KMS-11 (cell line): ENCODE data around the gene ABHD6.

Experiments
- H2AFZ ChIP-seq: fragments of 200-600 bp; sonication (generic); 2 replicates; pipeline ENCODE4 v1.6.1; 2016; ENCODE audit warnings: antibody characterized with exemption, mixed run types, low read depth
- H3K27ac ChIP-seq: fragments of 200-600 bp; sonication (generic); 2 replicates; pipeline ENCODE4 v1.6.1; 2016; ENCODE audit warnings: mild to moderate bottlenecking, mixed run types
- H3K27me3 ChIP-seq: fragments of 200-600 bp; sonication (generic); 2 replicates; pipeline ENCODE4 v1.6.1; 2017; ENCODE audit warnings: mild to moderate bottlenecking, low read depth, mixed run types, moderate library complexity; ENCODE audit not compliant: insufficient read depth
- H3K36me3 ChIP-seq: fragments of 200-600 bp; sonication (generic); 2 replicates; pipeline ENCODE4 v1.6.1; 2017; ENCODE audit warnings: mild to moderate bottlenecking, mixed run types; ENCODE audit not compliant: insufficient read depth
- H3K4me1 ChIP-seq: fragments of 200-600 bp; sonication (generic); 2 replicates; pipeline ENCODE4 v1.6.1; 2016; ENCODE audit warnings: mild to moderate bottlenecking, low read depth, mixed run types; ENCODE audit not compliant: poor library complexity, severe bottlenecking
- H3K4me2 ChIP-seq: fragments of 200-600 bp; sonication (generic); 2 replicates; pipeline ENCODE4 v1.7.0; 2016; ENCODE audit warnings: mild to moderate bottlenecking, mixed run types
- H3K4me3 ChIP-seq: fragments of 200-600 bp; sonication (generic); IDR thresholded peaks from 2 replicates; pipeline ENCODE4 v1.6.1; 2017; ENCODE audit warnings: low read depth, low read length, mixed read lengths; ENCODE audit not compliant: insufficient read depth
- H3K79me2 ChIP-seq: fragments of 200-600 bp; sonication (generic); 2 replicates; pipeline ENCODE4 v1.6.1; 2016; ENCODE audit warnings: low read depth, mixed run types; ENCODE audit not compliant: insufficient read depth
- H3K9ac ChIP-seq: fragments of 200-600 bp; sonication (generic); 2 replicates; pipeline ENCODE4 v1.6.1; 2016; ENCODE audit warnings: mild to moderate bottlenecking, mixed run types
- H4K20me1 ChIP-seq: fragments of 200-600 bp; sonication (generic); 2 replicates; pipeline ENCODE4 v1.6.1; 2016; ENCODE audit warnings: mild to moderate bottlenecking, mixed run types; ENCODE audit not compliant: insufficient read depth
- TF ChIP-seq, protein P1 (sequence below): fragments of 200-600 bp; sonication (generic); conservative IDR thresholded peaks from 2 replicates; pipeline ENCODE4 v1.6.1; 2017; ENCODE audit warnings: low read depth, mild to moderate bottlenecking, antibody characterized with exemption, low read length, moderate library complexity, mixed read lengths

Gene ABHD6

DNA sequence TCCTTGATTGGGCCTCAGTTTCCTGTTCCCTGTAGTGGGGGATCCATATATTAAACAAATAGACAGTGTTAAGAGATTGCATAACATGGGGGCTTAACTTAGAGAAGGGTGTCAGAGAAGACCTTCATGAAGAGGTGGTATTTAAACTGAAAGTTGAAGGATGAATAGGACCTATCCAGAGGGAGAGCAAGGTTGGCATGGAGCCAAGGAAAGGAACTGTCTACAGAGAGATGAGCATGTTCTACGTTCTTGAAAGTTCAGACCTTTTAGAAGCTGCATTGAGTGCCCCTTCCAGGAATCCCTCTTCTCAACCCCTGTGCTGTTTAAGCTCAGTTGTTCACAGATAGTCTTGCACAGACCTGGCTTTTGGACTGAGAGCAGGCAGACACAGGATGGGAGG lies 71.1 kb downstream of the ABHD6 start:
- peaks cover 33% of the 10 kb centered on the region for H3K79me2 ChIP-seq
- H3K27ac ChIP-seq, result no peak overlapping the region

DNA sequence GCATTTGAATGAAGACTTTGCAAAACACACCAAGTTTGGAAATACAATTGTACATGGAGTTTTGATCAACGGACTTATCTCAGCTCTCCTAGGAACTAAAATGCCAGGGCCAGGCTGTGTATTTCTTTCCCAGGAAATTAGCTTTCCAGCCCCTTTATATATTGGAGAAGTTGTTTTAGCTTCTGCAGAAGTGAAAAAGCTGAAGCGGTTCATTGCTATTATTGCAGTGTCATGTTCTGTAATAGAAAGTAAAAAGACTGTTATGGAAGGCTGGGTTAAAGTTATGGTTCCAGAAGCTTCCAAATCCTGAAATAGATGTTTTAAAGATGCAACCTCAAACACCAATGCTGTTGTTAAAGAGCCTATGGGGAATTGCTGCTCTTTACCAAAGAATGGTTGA lies 80.2 kb downstream of the ABHD6 start:
- Histone ChIP-seq H3K27me3 (no peaks in the 10 kb centered on the region), H3K4me3 (no peak overlapping the region), H4K20me1 (no peaks in the 10 kb centered on the region), H3K36me3 (no peaks in the 10 kb centered on the region), H3K27ac (no peak overlapping the region), H3K4me1 (no peaks in the 10 kb centered on the region), H3K79me2 (no peaks in the 10 kb centered on the region), H3K4me2 (no peak overlapping the region), H2AFZ (no peak overlapping the region), H3K9ac (no peak overlapping the region)
- TF ChIP-seq, protein P1, sequence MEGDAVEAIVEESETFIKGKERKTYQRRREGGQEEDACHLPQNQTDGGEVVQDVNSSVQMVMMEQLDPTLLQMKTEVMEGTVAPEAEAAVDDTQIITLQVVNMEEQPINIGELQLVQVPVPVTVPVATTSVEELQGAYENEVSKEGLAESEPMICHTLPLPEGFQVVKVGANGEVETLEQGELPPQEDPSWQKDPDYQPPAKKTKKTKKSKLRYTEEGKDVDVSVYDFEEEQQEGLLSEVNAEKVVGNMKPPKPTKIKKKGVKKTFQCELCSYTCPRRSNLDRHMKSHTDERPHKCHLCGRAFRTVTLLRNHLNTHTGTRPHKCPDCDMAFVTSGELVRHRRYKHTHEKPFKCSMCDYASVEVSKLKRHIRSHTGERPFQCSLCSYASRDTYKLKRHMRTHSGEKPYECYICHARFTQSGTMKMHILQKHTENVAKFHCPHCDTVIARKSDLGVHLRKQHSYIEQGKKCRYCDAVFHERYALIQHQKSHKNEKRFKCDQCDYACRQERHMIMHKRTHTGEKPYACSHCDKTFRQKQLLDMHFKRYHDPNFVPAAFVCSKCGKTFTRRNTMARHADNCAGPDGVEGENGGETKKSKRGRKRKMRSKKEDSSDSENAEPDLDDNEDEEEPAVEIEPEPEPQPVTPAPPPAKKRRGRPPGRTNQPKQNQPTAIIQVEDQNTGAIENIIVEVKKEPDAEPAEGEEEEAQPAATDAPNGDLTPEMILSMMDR, result no peak

More for the DNA sequence above, 71.1 kb downstream of the ABHD6 start:
- no peak overlapping the region for H2AFZ ChIP-seq
- H3K36me3 ChIP-seq, result no peaks in the 10 kb centered on the region
- H3K4me1 ChIP-seq, result peaks cover 8% of the 10 kb centered on the region
- H4K20me1 ChIP-seq, result no peaks in the 10 kb centered on the region
- H3K27me3 ChIP-seq, result no peaks in the 10 kb centered on the region
- H3K9ac ChIP-seq, result no peak overlapping the region
- no peak overlapping the region for H3K4me3 ChIP-seq
- H3K4me2 ChIP-seq, result no peak overlapping the region
- TF ChIP-seq, protein P1, result no peak

DNA sequence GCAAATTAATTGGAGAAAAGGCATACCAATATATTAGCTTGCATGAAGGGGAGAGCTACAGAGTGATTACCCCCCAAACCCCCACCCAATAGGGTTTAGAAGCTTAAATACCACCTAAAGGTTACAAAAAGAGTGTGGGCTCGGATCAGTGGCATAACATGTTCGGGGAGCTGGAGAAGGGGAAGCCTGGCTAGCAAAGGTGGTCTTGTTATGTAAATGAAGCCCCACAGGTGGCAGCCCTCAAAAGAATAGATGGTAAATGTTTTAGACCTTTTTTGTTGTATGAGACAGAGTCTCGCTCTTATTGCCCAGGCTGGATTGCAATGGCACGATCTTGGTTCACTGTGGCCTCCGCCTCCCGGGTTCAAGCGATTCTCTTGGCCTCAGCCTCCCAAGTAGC lies 84.2 kb downstream of the ABHD6 start:
- no peaks in the 10 kb centered on the region for H4K20me1 ChIP-seq
- no peaks in the 10 kb centered on the region for H3K27me3 ChIP-seq
- H3K79me2 ChIP-seq, result no peaks in the 10 kb centered on the region
- no peak overlapping the region for H2AFZ ChIP-seq
- no peak overlapping the region for H3K9ac ChIP-seq
- TF ChIP-seq, protein P1, result no peak
- peaks cover 11% of the 10 kb centered on the region for H3K4me1 ChIP-seq
- H3K27ac ChIP-seq, result no peak overlapping the region
- no peak overlapping the region for H3K4me3 ChIP-seq
- H3K4me2 ChIP-seq, result no peak overlapping the region
- H3K36me3 ChIP-seq, result no peaks in the 10 kb centered on the region

DNA sequence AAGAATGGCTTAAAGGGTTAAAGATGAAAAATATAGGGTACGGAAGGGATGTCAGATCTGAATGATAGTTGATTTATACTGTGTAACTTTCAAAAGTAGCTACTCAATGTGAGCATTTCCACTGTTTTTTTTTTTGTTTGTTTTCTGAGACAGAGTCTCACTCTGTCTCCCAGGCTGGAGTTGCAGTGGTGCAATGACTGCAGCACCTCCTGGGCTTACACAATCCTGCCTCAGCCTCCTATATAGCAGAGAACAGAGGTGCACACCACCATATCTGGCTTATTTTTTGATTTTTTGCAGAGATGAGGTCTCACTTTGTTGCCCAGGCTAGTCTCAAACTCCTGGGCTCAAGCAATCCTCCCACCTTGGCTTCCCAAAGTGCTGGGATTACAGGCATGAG lies 85.2 kb downstream of the ABHD6 start:
- Histone ChIP-seq H3K36me3 (no peaks in the 10 kb centered on the region), H3K4me2 (no peak overlapping the region), H3K79me2 (no peaks in the 10 kb centered on the region), H3K4me3 (no peak overlapping the region), H3K27me3 (no peaks in the 10 kb centered on the region), H3K9ac (no peak overlapping the region), H4K20me1 (no peaks in the 10 kb centered on the region), H3K27ac (no peak overlapping the region), H2AFZ (no peak overlapping the region), H3K4me1 (peaks cover 11% of the 10 kb centered on the region)
- TF ChIP-seq, protein P1, result no peak
